HFF-Myc (cell line): ENCODE measurements around the gene STAG2.

Source experiments
- DNase-seq: peaks from one replicate; pipeline ENCODE4 v3.0.0-alpha.2; 2011; ENCODE audit warnings: low read depth; ENCODE audit errors: extremely low read depth
- H3K4me3 ChIP-seq: replicated peaks from 2 replicates; pipeline ENCODE4 v1.5.1; 2011; ENCODE audit warnings: low read depth, mild to moderate bottlenecking, control low read depth, low read length
- CTCF ChIP-seq: IDR thresholded peaks from 2 replicates; pipeline ENCODE4 v1.5.1; 2012; ENCODE audit warnings: mild to moderate bottlenecking, low read depth, low read length, control low read depth; ENCODE audit errors: missing control alignments

STAG2 gene

GRCh38 chrX:123988423-123989111 lies 27.1 kb downstream of the STAG2 start:
- DNase-seq: no peak
- no peak overlapping the region for H3K4me3 ChIP-seq
- no peak for TF ChIP-seq CTCF

GRCh38 chrX:123989235-123989634 lies 27.7 kb downstream of the STAG2 start:
- no peak for TF ChIP-seq CTCF
- H3K4me3 ChIP-seq: no peak overlapping the region
- no peak for DNase-seq

- DNase-seq: no peak
- TF ChIP-seq CTCF: no peak
Observed at GRCh38 chrX:123990169-123990568, 28.7 kb downstream of the STAG2 start.

GRCh38 chrX:123990602-123991001 lies 29.1 kb downstream of the STAG2 start:
- DNase-seq: no peak
- no peak for TF ChIP-seq CTCF
- H3K4me3 ChIP-seq: no peak overlapping the region

More at GRCh38 chrX:123990169-123990568, 28.7 kb downstream of the STAG2 start:
- H3K4me3 ChIP-seq: no peak overlapping the region

GRCh38 chrX:123993326-123993725 lies 31.8 kb downstream of the STAG2 start:
- no peak overlapping the region for H3K4me3 ChIP-seq
- TF ChIP-seq CTCF: no peak
- DNase-seq: peak; percentile 7

- DNase-seq: no peak
- no peak for TF ChIP-seq CTCF
- H3K4me3 ChIP-seq: no peak overlapping the region
Observed at GRCh38 chrX:123993904-123994635, 32.6 kb downstream of the STAG2 start.
